ENCODE results near the gene STXBP5. TPM values are rescaled to one million over a fixed set of nuclear protein-coding genes. Genes with fewer than 3 reads are reported as not detected.
A peak's percentile ranks its signal among the peaks of the same experiment; 100 is the strongest.

STXBP5 gene
- total and polyA plus RNA-seq, 2 of the 13 experiments (the other 11 are each of a cell fraction or from before 2014, with no cell fraction given), result 8.8 to 19.4 TPM

DNA sequence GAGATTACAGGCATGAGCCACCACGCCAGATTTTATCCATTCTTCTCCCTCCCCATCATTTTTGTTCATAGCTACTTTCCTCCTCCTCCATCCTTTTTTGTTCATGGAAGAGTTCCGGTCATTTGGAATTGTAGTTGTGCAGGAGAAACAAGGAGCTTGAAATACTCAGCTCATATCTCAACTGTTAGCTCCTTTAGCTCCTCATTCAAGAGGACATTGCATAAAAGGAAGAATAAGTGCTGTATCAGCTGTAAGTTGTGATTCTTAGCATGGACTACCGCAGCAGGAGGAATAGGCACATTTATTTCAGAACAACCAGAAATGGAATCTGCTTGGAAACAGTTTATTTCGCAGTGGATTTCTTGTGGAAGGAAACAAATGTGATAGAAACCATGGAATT is 7.6 kb downstream of the STXBP5 start:
- H3K9ac ChIP-seq (ENCODE audit: insufficient read depth, low read depth, low read length), result no peak overlapping the region
- no peak overlapping the region for H3K4me2 ChIP-seq (ENCODE audit: low read depth, low read length)
- no peaks in the 10 kb centered on the region for H3K9me3 ChIP-seq (ENCODE audit: low read length)
- intact Hi-C loops (cut with micrococcal nuclease; ENCODE audit: unreplicated experiment), result no loop called here
- 97% methylated on average over 4 of the region's 4 CpGs for WGBS (ENCODE audit: low lambda C conversion rate)
- H4K20me1 ChIP-seq (ENCODE audit: insufficient read depth, low read length), result no peaks in the 10 kb centered on the region
- peak; percentile 75 to 81 for TF ChIP-seq MAFK (conservative IDR thresholded peaks at IDR 0.05 in 1 of 2, IDR thresholded peaks at IDR 0.05 in 1 of 2; ENCODE audit: low read length in 2 of 2)
- no peak for TF ChIP-seq NFYC (CRISPR knock-in tag; IDR thresholded peaks at IDR 0.05)
- no peak for TF ChIP-seq ZNF235 (CRISPR knock-in tag; IDR thresholded peaks at IDR 0.05; ENCODE audit: borderline replicate concordance)
- no peak for TF ChIP-seq MLX (CRISPR knock-in tag; IDR thresholded peaks at IDR 0.05)
- peak; percentile 84 for TF ChIP-seq MAFF (IDR thresholded peaks at IDR 0.05; ENCODE audit: low read depth, low read length)
- no peak for TF ChIP-seq AGO1 (IDR thresholded peaks at IDR 0.05; ENCODE audit: low read depth, low read length, poor library complexity, severe bottlenecking)
- TF ChIP-seq ZNF24 (IDR thresholded peaks at IDR 0.05), result no peak
- no peak for TF ChIP-seq BHLHE40 (IDR thresholded peaks at IDR 0.05; ENCODE audit: low read length)
- no peak for TF ChIP-seq HMG20A (CRISPR knock-in tag; IDR thresholded peaks at IDR 0.05; ENCODE audit: borderline replicate concordance)
- no peak for TF ChIP-seq TIGD3 (CRISPR knock-in tag; IDR thresholded peaks at IDR 0.05; ENCODE audit: borderline replicate concordance)
- ATAC-seq, result no peak
- no TSS peak for BruUV-seq (replicated peaks)
- ChIA-PET CTCF (ENCODE audit: low intra/inter-chr PET ratio, low total read pairs) (no interaction called here), POLR2A (no interaction called here)
- peaks cover under 1% of the 10 kb centered on the region for H3K79me2 ChIP-seq (ENCODE audit: insufficient read depth, low read length)
- no peak overlapping the region for H3K27ac ChIP-seq (ENCODE audit: extremely low read length, insufficient read depth, low read length)
- no peaks in the 10 kb centered on the region; a peak in 1 of 5 replicates for H3K36me3 ChIP-seq (replicated peaks in 1 of 2; ENCODE audit: control insufficient read depth in 1 of 2, insufficient read depth in 2 of 2, low read length in 2 of 2)
- in situ Hi-C loops (cut with HindIII; ENCODE audit: extremely low pct_ligation_motif_present, low pct_unique_long_range_greater_than_20kb), result no loop called here
- no peak for FAIRE-seq
- DNase-seq (ENCODE audit: low spot score), result no peak
- no peaks in the 10 kb centered on the region for H3K27me3 ChIP-seq (ENCODE audit: control insufficient read depth in 1 of 2, insufficient read depth in 2 of 2, low read length in 2 of 2)
- peaks cover 5% of the 10 kb centered on the region for H3K4me1 ChIP-seq (ENCODE audit: insufficient read depth, low read length)
- H2AFZ ChIP-seq (ENCODE audit: low read length), result no peak overlapping the region
- H3K4me3 ChIP-seq (replicated peaks in 1 of 3; ENCODE audit: insufficient read depth in 1 of 3, low read depth in 2 of 3, low read length in 3 of 3), result no peak overlapping the region
